Transverse colon (tissue), 4 donors: Measurements from ENCODE around the gene TAF1D. TPM values are rescaled to one million over a fixed set of nuclear protein-coding genes. Genes with fewer than 3 reads are reported as not detected.

Experiments
- DNase-seq: peaks from one replicate; pipeline ENCODE4 v3.0.0-alpha.2; 2019
- H3K27ac ChIP-seq, 4 donors: fragments of 200-600 bp; sonication (generic); 2 replicates each; pipeline ENCODE4 v1.5.1; 2016 to 2018; ENCODE audit warnings: inconsistent platforms in 4 of 4
- H3K27me3 ChIP-seq: fragments of 200-600 bp; sonication (generic); 2 replicates; pipeline ENCODE4 v1.5.1; 2017; ENCODE audit warnings: inconsistent platforms
- H3K36me3 ChIP-seq, 4 donors: fragments of 200-600 bp; sonication (generic); 2 replicates each; pipeline ENCODE4 v1.5.1; 2017 to 2019; ENCODE audit warnings: inconsistent platforms in 4 of 4
- H3K4me1 ChIP-seq, 4 donors: fragments of 200-600 bp; sonication (generic); 2 replicates each; pipeline ENCODE4 v1.5.1; 2017 to 2020; ENCODE audit warnings: inconsistent platforms in 4 of 4
- H3K4me3 ChIP-seq, 4 donors: fragments of 200-600 bp; sonication (generic); 1 replicate in 1 of 4; 2 replicates in 3 of 4; pipeline versions ENCODE4 v1.5.1 to v1.6.1; 2017 to 2019; ENCODE audit warnings: inconsistent platforms in 4 of 4
- H3K9me3 ChIP-seq, 2 donors: fragments of 200-600 bp; sonication (generic); 2 replicates each; pipeline ENCODE4 v1.5.1; 2017 to 2019; ENCODE audit warnings: inconsistent platforms in 2 of 2
- CTCF ChIP-seq, 5 experiments: fragments of 200-600 bp in 3 of 5; fragments of 450-650 bp in 2 of 5; sonication (generic) in 3 of 5; IDR thresholded peaks; 1 replicate in 2 of 5; 2 replicates in 3 of 5; pipeline ENCODE4 v1.5.1; 2016 to 2017; ENCODE audit warnings: antibody characterized with exemption in 5 of 5, inconsistent platforms in 3 of 5, mild to moderate bottlenecking in 2 of 5, moderate library complexity in 1 of 5
- EP300 ChIP-seq: sonication (generic); formaldehyde crosslinking; IDR thresholded peaks from one replicate; pipeline ENCODE4 v1.6.1; 2017; ENCODE audit warnings: antibody characterized with exemption, low read depth
- POLR2A ChIP-seq: fragments of 450-650 bp; IDR thresholded peaks from one replicate; pipeline ENCODE4 v1.6.1; 2016; ENCODE audit warnings: antibody characterized with exemption, mild to moderate bottlenecking, moderate library complexity
- POLR2AphosphoS5 ChIP-seq, 3 donors: sonication (generic); formaldehyde crosslinking; IDR thresholded peaks; one replicate each; pipeline ENCODE4 v1.6.1; 2016; ENCODE audit warnings: antibody characterized with exemption in 3 of 3
- WGBS, 2 donors: methylation state at CpG; one replicate each; pipeline ENCODE4 v1.1.5; 2018; ENCODE audit warnings: low coverage in 1 of 2; 5-methylcytosine and 5-hydroxymethylcytosine counted together
- in situ Hi-C, 4 donors: fragments of 200-750 bp; cut with MboI; loops; one replicate each; pipeline versions ENCODE4 v1.15.0 to v1.15.1; 2017; ENCODE audit warnings: low sequenced_read_pairs in 3 of 4, low pct_ligation_motif_present in 1 of 4, low pct_unique_long_range_greater_than_20kb in 1 of 4
- intact Hi-C: fragments of 100-400 bp; cut with DNase I; formaldehyde crosslinking; loops from one replicate; pipeline ENCODE4 v1.15.1; 2023; ENCODE audit warnings: low total_unique reads
- total RNA-seq, 4 donors: library from RNA; depleted of rRNA; stranded (reverse); fragments of >200 nt; gene quantifications; one replicate each; pipeline ENCODE4 v1.1.0, GENCODE V29; 2016

TAF1D gene
- total RNA-seq, 4 donors from 2014 or later: 105 to 444 (median 166) TPM

GRCh38 chr11:93715797-93716396 is 25.4 kb downstream of the TAF1D start:
- Histone ChIP-seq H3K4me1 (no peaks in the 10 kb centered on the region), H3K4me3 (no peak overlapping the region), H3K9me3 (no peaks in the 10 kb centered on the region), H3K27ac (no peak overlapping the region), H3K27me3 (no peaks in the 10 kb centered on the region), H3K36me3 (peaks cover 0 to 23% (median 1%) of the 10 kb centered on the region in 4 donors)
- WGBS, 2 donors: 80 to 98% methylated on average over 1 to 4 of the region's 4 CpGs
- in situ Hi-C loops (no loop called here), intact Hi-C loops (no loop called here)
- TF ChIP-seq POLR2AphosphoS5 (IDR thresholded peaks at IDR 0.05) (no peak), CTCF (IDR thresholded peaks at IDR 0.05) (no peak), POLR2A (no peak), EP300 (no peak)
- no peak for DNase-seq

GRCh38 chr11:93712678-93713077 is 28.6 kb downstream of the TAF1D start:
- H3K9me3 ChIP-seq: peaks cover 14 to 16% of the 10 kb centered on the region in 2 donors
- intact Hi-C loops (no loop called here), in situ Hi-C loops (no loop called here)
- TF ChIP-seq CTCF (IDR thresholded peaks at IDR 0.05) (no peak), POLR2A (no peak), POLR2AphosphoS5 (IDR thresholded peaks at IDR 0.05) (no peak), EP300 (no peak)
- no peaks in the 10 kb centered on the region for H3K4me1 ChIP-seq
- H3K27me3 ChIP-seq: no peaks in the 10 kb centered on the region
- DNase-seq: no peak
- no peak overlapping the region for H3K27ac ChIP-seq
- H3K4me3 ChIP-seq: no peak overlapping the region
- peaks cover 0 to 56% (median 11%) of the 10 kb centered on the region in 4 donors for H3K36me3 ChIP-seq

GRCh38 chr11:93710239-93710638 is 31.1 kb downstream of the TAF1D start:
- intact Hi-C loops: no loop called here
- Histone ChIP-seq H3K27ac (no peak overlapping the region), H3K4me1 (no peaks in the 10 kb centered on the region), H3K36me3 (peaks cover 0 to 67% (median 19%) of the 10 kb centered on the region in 4 donors), H3K9me3 (peaks cover 14 to 16% of the 10 kb centered on the region in 2 donors), H3K4me3 (no peak overlapping the region), H3K27me3 (no peaks in the 10 kb centered on the region)
- no peak for TF ChIP-seq CTCF (IDR thresholded peaks at IDR 0.05)
- no peak for TF ChIP-seq POLR2A
- no peak for TF ChIP-seq EP300
- TF ChIP-seq POLR2AphosphoS5 (IDR thresholded peaks at IDR 0.05): no peak
- in situ Hi-C loops: no loop called here
- no peak for DNase-seq
- 95 to 100% methylated on average over 1 of the region's 1 CpG for WGBS, 2 donors

- no peak for DNase-seq
- no peaks in the 10 kb centered on the region for H3K27me3 ChIP-seq
- no peak for TF ChIP-seq EP300
- no peak for TF ChIP-seq POLR2AphosphoS5 (IDR thresholded peaks at IDR 0.05)
- no peak for TF ChIP-seq POLR2A
- no peak for TF ChIP-seq CTCF (IDR thresholded peaks at IDR 0.05)
- H3K4me3 ChIP-seq: no peak overlapping the region
- H3K36me3 ChIP-seq: peaks cover 0 to 58% (median 29%) of the 10 kb centered on the region in 4 donors
- in situ Hi-C loops (no loop called here), intact Hi-C loops (no loop called here)
- H3K27ac ChIP-seq: no peak overlapping the region
- H3K4me1 ChIP-seq: no peaks in the 10 kb centered on the region
- 97% methylated on average over 2 of the region's 2 CpGs; no CpG with 5 or more reads in 1 of the 2 donors for WGBS, 2 donors
- H3K9me3 ChIP-seq: peaks cover under 1 to 2% of the 10 kb centered on the region in 2 donors
Observed at GRCh38 chr11:93704237-93704636, 37.1 kb downstream of the TAF1D start.
